Prostate gland (tissue), 2 donors: ENCODE data around the gene ACYP1.

Source experiments
- CTCF ChIP-seq, 4 experiments: fragments of 200-600 bp in 2 of 4; fragments of 450-650 bp in 2 of 4; sonication (generic) in 2 of 4; IDR thresholded peaks; 1 replicate in 3 of 4; 2 replicates in 1 of 4; pipeline ENCODE4 v1.5.1; 2016 to 2019; ENCODE audit warnings: antibody characterized with exemption in 4 of 4, mild to moderate bottlenecking in 2 of 4, moderate library complexity in 2 of 4
- POLR2A ChIP-seq: fragments of 450-650 bp; IDR thresholded peaks from one replicate; pipeline ENCODE4 v1.6.1; 2016; ENCODE audit warnings: antibody characterized with exemption, mild to moderate bottlenecking

GRCh38 chr14:75069121-75069810 is 5.4 kb upstream of the ACYP1 start, which contains the start of gene ZC2HC1C:
- TF ChIP-seq CTCF (IDR thresholded peaks at IDR 0.05): peak in 1 of 4 experiments; percentile 12
- TF ChIP-seq POLR2A: peak; percentile 22
